Fibroblast of skin of right quadriceps (primary cell): ENCODE measurements around the gene HOXA7.
A peak's percentile ranks its signal among the peaks of the same experiment; 100 is the strongest.

Experiments used
- DNase-seq: peaks from one replicate; pipeline ENCODE4 v3.0.0-alpha.2; 2013

Gene HOXA7

DNA sequence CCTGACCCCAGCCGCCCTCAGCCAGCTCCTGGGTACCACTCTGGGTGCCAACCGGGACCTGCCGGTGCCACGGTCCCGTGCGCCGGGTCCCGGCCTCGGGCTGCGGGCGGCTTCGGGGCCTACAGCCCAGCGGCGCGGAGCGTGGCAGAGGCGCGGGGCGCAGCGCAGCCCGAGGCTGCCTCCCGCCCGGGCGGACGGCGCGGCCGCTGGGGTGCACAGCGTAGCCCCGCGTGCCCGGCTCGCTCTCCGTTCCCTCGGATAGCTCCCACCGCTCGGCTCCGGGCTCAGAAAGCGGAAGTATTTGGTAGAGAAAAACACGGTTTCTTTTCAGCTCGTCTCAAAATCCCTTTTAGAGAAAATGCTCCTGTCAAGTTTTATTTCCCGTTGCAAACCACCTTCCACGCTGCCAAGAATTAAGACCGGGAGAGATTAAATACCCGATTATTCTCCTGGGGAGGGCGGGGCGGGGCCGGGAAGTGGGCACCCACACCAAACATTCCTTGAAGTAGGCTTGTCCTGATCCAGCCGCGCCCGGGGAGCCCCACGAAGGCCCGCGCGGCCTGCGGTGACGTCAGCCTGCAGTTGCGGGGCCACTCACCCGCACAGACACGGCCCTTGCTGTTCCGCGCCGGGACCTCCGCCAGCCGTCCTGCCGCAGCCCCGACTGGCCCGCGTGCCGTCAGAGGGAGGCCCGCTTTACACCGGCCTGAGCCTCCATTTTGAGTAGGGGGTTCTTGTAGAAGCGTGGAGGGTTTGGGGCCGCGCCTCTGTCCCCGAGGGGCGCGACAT, 36.3 kb upstream of the HOXA7 start:
- no peak for DNase-seq

DNA sequence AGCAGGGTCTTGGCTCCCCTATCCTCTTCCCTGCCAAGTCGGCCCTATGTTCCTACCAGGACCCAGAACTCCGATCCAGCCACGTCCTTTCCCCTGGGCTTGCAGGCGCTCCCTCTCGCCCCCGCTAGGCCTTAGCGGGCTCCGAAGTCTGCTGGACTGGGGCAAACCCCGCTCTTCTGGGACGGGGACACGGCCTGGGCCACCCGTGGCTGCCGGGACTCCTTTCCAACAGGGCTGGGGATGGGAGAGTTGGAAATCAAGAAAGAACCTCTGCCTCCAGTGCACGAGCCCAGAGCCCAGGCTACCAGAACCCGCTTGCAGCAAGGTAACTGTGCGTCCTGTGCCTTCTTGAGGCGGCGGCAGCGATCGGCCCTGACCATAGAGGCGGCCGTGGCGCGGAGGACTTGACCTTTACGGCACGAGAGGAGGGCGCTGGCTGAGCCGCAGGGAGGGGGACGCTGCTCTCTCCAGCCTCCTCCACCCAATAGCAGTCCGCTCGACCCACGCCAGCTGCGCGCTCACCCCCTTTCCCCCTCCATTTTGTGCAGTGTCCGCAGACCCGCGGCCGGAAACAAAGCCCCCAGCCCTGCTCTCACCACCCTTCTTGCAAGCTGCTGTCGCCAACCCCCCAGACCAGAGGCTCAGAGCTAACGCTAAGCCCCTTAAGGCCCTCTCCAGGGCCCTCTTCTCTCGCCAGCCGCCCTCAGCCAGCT, 35.5 kb upstream of the HOXA7 start:
- no peak for DNase-seq

DNA sequence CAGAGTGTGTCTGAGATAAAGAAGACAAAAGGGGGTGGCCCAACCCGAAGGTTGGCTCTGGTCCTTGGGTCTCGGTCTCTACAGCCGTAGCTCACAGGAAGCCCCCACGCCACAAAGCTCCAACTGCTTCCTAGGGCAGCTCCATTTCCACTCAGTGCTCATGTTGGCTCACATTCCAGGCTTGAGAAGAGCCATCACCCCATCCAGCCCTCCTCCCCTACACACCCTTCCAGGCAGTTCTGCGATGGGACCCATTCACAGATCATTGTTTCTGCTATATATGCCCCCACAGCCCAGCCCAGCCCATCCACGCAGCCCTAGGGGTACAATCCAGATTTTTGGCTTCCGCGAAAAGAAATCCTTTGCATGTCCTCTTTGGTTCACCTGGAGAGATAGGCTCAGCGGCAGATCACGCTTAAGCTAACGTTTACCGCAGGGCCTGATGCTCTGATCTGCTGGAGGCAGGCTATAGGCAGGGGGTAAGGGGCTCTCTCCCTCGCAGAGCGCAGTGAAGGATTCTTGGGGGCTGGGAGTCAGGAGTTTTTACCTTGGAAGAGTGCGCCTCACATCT, 34.8 kb upstream of the HOXA7 start:
- DNase-seq, result no peak

DNA sequence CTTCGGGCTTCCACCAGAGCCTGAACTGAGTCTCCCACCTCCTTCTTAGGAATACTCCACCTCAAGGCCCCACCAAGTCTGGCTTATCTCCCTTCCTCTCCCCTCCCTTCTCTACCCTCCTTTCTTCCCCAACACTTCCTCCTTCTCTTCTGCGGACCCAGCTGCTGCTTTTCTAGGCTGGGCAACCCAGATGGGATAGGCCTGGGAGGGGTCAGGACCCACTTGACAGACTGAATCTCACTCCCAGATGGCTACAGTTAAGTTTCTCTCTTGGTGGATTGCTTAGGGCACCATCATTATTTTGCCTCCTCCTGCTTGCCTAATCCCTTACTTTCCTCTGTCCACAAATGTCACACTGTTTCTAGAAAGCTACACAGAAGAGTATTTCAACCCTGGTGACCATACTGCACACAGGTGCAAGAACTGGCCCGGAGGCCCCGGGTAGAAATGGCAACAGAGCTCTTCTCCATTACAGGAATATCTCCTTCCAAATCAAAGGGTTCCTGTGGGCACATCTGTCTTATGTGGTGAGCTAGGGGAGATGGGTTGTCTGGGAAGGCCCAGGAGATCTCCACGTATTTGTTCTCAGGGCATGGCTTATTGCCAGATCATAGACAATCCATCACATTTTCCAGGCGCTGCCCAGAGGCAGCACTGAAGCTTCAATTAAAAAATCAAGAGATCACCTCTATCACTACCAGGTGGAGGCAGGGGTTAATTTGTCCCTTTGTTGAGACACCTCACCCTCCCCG, 33.7 kb upstream of the HOXA7 start:
- no peak for DNase-seq

DNA sequence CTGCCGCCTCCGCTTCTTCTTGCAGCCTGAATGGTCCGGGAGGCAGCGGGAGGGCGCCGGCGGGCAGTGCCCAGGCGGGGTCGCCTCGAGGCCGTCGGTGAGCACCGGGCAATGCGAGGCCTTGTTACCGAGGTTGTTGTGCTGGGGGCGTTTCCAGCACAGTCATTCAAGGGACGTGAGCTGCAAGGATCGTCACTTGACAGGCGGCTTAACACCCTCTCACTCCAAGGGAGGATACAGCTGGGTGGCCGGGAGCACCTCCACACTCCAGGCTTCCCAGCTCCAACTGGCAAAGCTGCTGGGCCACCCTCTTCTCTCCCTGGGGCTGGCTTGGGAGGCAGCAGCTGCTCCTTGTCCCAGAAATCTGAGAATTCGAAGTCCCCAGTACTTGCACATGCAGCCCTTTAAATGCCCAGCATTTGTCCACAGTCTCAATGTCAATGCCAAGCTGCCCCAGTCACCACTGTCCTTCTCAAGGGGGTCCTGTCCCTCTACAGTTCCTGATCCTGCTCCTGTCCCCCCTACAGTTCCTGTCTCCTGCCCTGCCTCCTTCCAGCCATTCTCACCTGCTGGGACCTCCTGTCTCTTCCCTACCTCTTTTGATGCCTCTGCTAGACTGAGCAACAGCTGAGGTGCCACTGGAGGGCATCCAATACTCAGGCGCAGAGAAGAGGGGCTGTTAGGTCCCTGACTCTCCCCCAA, 33.0 kb upstream of the HOXA7 start:
- DNase-seq, result no peak

DNA sequence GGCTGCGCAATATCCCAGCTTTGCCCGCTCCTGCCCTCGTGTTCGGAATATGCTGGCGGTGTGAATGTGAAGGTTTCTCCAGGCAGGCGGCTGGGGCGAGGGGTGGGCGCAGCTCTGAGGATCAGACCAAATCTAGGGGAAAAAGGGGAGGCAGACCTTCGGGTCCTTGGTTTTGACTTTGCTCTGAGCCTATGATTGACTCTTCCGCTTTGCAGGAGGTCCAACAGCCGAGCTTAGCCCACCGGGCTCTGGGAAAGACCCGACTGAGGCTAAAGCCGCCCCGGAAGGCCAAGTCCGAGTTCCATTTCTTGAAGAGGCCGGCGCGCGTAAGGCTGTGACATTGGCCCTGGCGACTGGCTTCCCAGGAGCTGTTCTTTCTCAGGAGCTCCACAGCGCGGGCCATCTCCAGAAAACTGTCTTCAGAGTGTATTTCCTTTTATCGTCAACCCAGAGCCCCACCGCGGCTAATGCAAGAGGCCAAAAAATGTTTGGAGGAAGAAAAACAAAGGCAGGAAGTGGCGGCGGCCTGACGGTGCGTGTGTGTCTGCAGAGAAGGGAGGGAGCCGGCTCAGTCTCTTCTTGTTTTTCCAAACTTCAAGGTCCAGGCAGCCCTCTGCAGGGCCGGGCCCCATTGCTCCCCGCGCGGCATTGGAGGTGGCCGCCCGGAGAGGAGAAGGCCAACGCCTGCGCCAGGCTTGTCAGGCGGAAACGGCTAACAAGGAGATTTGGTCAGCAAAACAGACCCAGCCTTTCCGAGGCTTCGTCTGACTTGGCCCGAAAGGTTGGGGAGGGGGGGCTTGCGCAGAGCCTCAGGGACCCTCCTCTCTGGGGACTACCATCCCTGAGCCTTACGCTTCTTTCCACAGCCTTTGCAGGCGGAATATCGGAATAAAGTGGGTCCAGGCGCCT, 32.2 kb upstream of the HOXA7 start:
- peak; percentile 28 for DNase-seq

DNA sequence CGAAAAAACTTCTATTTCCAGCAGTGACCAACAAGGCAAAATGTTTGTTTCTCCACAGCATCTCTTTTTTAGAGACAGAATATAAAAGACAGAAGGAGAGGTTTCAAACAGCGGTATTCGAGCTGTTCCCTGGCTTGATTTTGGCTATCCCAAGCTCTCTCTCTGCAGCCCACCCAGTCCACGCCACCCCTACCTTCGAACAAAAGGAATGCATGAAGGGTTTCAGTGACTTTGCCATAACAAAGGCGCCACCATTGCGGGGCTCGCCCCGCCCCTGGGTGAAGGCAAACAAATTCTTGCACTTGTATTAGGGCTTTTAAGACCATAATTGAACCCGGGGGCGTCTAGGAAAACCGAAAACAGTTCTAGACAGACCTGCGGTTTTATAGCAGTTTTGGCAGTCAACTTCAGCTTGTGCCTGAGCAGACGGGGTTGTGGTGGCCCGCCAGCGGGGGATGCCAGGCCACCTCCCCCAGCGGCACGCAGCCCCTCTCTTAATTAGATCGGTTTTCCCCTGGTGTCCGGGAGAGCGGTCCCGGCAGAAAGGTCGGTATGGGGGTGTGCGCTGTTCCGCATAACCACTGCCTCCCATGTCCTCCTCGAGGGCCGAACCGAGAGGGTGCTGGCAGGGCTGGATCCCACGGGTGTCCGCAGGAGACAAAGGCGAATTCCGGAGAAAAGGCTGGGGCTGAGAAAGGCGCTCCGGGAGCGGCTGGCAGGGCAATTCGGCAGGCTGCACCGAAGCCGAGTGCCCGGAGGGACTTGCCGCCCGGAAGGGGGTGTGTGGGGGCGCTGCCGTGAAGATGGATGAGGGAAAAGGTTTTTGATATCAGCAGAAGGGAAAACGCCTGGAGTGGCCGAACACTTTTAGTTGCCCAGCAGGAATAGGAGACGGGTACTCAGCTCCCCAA, 31.3 kb upstream of the HOXA7 start:
- DNase-seq, result no peak

DNA sequence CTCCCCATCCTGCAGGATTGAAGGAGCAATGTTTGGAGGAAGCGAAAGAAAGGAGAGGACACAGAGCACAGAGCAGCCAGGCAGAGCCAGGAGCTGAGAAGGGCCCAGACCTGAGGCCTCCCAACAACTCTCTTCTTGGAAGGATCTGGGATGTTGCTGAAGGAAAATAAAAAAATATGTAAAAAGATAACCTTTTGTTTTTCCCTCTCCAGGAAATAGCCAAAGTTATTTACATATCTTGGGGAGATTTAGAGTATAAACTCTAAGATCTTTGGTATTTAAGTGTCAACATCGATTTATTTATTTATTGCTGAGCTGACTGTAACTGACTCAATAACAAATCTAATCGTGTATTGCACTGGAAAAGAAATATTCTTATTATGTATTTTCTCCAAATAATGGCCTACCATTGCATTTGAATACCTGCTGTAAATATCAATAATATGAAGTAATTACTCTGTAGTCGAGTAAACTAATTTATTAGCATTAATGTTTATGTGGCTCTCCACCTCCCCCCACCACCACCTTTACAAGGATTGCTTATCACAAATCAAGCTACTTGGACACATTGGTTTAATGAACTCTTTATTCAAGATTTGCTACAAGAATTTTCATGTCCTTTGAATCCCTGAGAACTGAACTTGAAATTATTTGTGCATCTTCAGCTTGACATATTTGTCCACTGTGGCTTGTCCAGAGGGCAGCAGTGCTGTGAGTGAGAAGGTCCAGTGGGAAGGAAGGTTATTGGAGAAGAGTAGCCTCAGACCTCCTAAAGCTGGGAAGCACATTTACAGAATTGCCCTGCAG, 30.4 kb upstream of the HOXA7 start:
- no peak for DNase-seq

DNA sequence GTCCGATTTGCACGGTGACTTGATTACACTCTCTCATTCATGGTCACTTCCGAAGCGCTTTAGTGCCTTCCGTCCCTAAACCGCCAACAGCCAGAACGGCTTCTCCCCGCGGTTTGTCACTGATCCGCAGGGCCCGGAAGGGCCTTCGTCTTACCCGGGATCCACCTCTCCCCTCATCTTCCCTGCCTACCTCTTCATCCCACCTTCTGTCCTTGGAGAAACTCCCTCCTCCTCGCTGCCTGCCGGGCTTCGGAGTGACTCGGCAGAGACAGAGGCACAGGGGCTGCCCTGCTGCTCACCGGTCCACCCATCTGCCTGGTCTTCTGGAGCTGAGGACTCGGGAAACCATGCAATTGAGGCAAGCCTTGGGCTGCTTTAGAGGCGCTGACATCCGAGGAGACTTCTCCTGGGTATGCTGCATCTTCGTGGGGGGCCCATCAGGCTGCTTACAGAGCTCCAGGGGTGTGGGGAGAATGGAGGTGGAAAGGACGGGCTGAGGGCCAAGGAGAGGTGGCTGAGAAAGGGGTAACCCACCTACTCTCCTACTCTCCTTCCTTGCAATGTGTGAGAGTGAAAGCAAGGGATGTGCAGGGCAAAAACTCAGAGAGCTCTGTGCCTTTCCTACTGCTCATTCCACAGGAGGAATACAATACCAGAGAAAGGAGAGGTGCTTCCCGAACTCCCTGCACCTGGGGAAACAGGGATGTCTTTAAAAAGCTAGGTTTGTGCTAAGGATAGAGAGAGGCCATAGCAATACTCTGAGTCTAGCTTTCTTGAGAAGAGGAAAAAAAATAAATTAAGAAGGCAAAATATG, 29.6 kb upstream of the HOXA7 start:
- no peak for DNase-seq

DNA sequence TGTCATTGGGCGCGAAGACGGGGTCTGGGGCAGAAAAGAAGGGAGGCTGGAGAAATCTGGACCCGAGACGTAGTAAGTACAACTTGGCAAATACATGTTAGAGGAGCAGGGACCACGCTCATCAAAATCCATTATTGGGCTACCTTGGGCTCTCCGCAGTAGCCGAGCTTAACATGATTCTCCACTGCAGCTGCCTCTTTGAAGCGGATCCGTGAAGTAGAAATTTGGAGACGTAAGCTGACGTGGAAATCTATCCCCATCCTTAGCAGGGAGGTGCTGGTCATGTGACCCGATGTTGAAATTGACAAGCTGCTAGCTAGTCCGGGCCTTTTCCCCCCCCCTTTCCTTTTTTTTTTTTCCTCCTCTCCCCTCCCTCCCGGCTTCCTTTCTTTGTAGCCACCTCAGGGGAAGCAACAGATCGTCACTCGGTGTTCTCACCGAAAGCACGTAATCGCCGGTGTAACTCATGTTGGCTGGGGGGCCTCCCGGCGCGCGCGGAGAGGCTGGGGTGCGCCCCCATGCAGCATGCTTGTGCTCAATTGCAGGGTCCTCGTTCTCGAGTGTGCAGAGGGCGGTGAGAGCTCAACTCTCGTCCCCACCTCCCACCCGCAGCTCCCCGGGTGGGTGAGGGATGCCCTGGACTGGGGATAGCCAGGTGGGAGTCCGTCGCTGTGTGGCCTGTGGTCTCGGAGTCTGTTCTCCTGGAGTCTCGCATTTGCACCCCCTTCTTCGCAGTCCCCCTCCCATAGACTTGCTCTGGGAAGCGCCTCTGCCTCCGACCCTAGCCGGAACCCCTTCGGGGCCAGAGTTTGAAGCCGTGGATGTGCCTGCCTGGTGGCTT, 28.8 kb upstream of the HOXA7 start, which contains the start of gene HOXA11:
HOXA11 (minus strand) TSS at position 220 of the 841 bp plus-strand sequence; CDS start at position 132, 88 bp downstream.
- peak; percentile 94 for DNase-seq

DNA sequence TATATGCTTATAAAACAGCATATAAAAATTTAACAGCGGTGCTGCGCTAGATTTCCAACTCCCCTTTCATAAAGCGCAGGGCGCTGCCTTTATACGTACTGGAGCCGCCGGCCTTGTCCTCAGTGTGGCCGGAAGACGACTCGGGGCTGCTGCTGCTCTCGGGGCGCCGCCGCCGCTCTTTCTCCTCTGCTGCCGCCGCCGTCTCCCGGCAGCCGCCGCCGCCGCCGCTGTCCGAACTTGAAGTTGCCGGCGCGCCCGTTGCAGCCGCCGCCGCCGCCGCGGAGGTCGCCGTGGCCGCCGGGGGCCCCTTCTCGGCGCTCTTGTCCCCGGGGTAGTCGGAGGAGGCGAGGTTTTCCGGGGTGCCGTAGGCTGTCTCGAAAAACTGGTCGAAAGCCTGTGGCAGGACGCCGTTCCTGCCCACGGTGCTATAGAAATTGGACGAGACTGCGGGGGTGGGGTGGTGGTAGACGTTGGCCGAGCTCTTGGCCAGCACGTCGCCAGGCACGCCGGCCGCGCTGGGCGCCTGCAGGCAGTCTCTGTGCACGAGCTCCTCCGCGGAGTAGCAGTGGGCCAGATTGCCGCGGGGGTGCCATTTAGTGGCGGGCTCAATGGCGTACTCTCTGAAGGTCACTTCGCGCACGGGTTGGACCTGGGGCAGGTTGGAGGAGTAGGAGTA, 28.0 kb upstream of the HOXA7 start:
- DNase-seq, result peak; percentile 40

DNA sequence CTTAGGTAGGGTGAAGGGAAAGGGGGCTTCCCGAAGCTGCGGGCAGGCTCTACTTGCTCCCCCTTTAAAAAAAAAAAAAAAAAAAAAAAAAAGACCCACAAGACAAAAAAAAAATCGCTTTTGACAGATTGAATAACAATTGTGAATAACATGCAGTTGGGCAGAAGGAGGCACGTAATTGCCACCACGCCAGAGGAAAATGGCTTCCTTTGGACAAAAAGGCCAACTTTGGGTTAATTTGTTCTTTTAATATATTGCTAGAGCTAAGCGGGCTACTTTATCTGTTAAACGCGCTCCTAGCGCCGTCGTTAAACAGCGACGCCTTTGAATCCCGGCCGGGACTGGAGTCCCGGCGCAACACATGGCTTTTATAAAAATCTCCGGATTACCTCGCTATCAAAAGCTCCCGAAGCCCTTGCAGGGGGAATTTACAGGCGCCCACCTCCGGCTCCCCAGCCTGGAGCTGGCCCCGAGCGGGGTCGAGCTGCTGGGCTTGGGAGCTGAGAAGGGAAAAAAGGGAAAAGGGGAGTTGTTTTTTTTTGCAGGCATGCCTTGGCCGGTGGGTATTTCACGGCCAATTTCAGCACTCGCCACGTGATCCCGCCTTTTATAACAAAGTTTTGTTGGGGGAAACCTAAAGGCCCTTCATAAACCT, 27.3 kb upstream of the HOXA7 start:
- peak; percentile 39 for DNase-seq

DNA sequence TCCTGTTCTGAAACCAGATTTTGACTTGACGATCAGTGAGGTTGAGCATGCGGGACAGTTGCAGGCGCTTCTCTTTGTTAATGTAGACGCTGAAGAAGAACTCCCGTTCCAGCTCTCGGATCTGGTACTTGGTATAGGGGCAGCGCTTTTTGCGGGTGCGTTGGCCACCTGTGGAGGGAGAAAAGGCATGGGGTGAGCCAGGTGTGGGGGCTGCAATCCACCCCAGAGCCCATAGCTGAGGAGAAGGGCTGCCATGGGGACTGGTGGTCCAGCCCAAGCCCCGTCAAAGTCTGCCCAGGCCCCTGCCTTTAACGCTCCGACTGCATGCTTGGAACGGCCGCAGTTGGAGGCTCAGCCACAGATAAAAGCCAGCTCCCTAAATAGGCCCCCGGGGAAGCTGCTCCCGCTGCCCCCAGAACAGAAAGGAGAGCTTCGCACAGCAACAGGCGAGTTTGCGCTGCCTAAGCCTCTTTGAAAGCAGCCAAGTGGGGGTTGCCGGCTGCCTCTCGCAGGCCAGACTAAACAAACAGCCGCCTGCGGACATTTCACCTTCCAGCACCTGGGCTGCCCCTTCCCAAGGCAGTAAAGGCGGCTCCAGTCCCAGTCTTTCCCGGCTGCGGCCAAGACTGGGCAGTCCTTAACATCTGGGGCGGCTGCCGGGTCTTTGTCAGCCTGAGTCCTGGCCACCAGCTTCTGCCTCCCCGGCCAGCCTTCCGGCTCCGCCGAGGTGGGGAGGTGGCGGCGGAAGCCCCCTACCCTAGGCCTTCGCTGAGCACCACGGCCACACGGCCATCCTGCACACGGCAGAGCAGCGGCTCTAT, 26.6 kb upstream of the HOXA7 start:
- peak; percentile 27 for DNase-seq

DNA sequence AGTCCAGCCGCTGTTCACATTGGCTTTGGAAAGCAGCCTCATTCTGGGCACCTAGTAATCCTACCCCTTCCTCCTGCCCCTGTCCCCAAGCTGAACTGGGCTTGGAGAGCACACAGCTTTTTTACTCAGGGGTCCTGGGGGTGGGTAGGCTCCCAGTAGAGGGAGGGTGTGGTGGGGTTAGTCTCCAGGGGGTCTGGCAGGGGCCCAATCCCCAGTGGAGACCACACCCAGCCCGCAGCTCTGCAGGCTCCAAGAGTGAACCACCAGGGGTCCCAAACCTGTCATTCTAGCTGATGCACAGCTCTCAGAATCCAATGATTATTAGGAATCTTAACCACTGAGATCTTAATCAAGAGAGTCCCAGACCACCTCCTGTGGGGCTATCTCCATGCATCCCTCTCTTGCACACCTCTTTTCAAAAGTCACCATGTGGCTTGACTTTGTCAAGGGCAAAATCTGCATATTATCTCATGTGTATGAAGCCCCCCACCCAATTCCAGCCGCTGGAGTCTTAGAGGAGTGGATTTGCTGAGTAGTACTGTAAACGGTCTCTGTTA, 25.9 kb upstream of the HOXA7 start:
- DNase-seq, result peak; percentile 60

DNA sequence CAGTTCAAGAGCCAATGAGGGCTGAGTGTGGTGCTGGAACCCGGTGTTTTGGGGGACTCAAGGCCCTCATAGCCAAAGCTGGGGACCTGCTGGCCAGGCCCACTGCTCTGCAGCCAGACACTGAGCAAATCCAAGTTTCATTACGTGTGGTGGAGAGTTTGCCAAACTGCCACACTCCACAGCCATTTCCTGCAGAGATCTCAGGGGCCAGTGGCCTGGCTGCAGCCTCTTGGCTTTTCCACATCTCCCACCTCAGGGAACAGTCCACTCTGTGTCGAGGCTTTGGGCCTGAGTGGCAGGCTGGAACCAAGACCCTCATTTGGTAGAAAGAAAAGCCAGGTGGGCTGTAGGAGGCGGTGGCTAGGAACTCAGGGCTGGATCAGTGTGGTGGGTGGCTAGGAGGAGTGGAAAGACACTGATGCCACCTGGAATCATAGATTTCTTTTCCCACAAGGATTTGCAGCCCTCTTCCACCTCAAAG, 25.4 kb upstream of the HOXA7 start:
- DNase-seq, result no peak
